ENCODE data around the gene OARD1.
"Not testable (repeated sequence)": the region's sequence is repeated elsewhere in the genome, so short reads cannot be mapped to it uniquely, and the experiment has no call there.

OARD1 gene

GRCh38 chr6:41025966-41026530, 46.1 kb downstream of the OARD1 start:
- DNase-seq: no peak

GRCh38 chr6:41023114-41023513, 49.0 kb downstream of the OARD1 start:
- DNase-seq: no peak

- no peak for DNase-seq
Observed at GRCh38 chr6:41022294-41022693, 49.9 kb downstream of the OARD1 start.

GRCh38 chr6:41021832-41022231, 50.3 kb downstream of the OARD1 start:
- DNase-seq: peak in 1 of 2 experiments; percentile 6

- DNase-seq: no peak
Observed at GRCh38 chr6:41017663-41018062, 54.5 kb downstream of the OARD1 start.

GRCh38 chr6:41015860-41016259, 56.3 kb downstream of the OARD1 start:
- DNase-seq: not testable (repeated sequence)

- DNase-seq: no peak
Observed at GRCh38 chr6:41014780-41015179, 57.4 kb downstream of the OARD1 start.
